GM18498 (cell line): ENCODE results near the gene TRIO.

Experiments used
- ATAC-seq: cut with Tn5 transposase; IDR thresholded peaks from one replicate; pipeline ENCODE4 v1.9.1; 2021; ENCODE audit warnings: mild to moderate bottlenecking, moderate library complexity; ENCODE audit not compliant: unreplicated experiment

The TRIO gene

DNA sequence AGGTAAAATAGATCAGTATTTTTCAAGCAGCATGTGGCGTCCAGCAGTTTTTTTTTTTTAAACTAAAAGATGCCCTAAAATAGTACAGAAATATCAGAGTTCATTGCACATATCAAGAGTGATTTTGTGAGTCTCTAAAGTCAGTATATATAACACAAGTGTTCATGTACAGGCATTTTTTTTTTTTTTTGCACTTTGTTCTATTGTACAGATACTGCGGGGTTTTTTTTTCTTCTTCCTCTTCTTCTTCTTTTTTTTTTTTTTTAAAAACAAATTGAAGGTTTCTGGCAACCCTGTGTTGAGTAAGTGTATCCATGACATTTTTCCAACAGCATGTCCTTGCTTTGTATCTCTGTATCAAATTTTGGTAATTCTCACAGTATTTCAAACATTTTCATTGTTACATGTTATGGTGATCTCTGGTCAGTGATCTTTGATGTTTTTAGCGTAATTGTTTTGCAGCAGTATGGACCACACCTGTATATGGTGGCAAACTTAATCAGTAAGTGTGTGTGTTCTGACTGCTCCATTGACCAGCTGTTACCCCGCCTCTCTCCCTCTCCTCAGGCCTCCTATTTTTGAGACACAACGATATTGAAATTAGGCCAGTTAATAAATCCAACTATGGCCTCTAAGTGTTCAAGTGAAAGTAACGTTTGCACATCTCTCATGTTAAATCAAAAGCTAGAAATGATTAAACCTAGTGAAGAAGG is 76.8 kb downstream of the TRIO start:
- ATAC-seq, result no peak

DNA sequence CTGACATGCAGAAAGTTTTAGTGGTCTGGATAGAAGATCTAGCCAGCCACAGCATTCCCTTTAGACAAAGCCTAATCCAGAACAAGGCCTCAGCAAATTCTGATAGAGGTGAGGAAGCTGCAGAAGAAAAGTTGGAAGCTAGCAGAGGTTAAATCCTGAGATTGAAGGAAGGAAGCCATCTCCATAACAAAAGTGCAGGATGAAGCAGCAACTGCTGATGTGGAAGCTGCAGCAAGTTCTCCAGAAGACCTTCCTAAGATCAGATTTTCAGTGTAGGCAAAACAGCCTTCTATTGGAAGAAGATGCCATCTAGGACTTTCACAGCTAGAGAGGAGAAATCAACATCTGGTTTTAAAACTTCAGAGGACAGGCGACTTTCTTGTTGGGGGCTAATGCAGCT is 77.5 kb downstream of the TRIO start:
- ATAC-seq, result no peak

DNA sequence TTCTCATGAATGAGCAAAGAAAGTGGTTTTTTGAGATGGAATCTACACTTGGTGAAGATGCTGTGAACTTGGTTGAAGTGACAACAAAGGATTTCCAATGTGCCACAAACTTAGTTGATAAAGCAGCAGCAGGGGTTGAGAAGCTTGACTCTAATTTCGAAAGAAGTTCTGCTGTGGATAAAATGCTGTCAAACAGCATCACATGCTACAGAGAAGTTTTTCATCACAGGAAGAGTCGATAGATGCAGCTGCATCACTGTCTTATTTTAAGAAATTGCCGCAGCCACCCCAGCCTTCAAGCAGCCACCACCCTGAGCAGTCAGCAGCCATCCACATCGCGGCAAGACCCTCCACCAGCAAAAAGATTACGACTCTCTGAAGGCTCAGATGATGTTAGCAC is 78.6 kb downstream of the TRIO start:
- ATAC-seq, result no peak

DNA sequence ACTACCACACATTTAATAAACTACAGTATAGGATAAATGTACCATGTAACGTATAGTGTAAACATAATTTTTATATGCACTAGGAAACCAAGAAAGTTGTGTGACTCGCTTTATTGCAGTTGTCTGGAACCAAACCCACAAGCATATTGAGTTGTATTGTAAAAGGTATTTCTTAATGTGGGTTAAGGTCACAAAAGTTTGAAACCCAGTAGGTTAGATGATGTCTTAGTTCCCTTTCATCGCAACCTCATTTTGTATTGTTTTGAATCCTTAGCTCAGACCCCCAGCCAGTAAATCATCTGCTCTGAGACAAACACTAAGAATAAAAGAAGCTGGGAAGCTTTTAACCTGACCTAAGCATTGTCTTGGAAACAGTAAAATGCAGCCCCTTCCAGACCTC is 79.1 kb downstream of the TRIO start:
- ATAC-seq, result no peak

DNA sequence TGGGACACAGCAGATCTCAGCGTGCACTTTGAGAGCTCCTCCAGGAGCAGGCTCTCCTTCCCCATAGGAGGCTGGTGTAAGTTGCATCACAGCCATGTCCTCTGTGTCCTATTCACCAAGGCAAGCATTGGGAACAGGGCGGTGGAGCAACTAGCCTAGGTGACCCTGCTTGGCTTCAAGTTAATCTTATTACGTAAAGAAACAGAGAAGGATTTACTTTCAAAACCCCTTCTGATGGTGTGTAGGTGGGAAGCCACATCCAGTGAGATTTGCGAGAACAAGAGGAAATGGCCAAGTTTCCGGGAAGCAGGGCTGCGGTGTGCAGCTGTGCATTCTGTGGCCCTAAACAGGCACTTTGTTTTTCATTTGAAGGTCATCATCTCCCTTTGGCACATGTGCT is 80.2 kb downstream of the TRIO start:
- no peak for ATAC-seq

DNA sequence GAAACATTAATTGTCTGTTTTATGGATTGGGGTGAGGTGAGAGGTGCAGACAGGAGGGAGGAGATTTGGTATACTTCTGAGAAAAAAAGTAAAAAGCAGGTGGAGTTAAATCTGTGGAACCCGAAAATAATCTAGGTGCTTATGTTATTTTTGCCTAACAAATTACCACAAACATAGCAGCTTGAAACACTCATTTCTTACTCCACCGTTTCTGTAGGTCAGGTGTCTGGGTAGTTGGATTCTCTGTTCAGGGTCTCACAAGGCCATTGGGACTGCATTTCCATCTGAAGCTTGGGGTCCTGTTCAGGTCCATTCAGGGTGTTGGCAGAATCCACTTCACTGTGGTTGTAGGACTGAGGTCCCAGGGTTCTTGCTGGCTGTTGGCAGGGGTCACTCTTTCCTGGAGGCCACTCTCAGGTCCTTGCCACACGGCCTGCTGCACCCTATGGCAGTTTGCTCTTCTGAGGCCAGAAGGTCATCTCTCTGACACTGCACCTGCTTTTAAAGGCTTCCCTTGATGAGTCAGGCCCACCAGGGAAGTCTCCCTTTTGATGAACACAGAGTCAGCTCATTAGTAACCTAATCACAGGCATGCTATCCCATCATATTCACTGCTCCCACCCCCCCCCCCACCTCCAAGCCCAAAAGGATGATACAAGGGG is 82.2 kb downstream of the TRIO start:
- no peak for ATAC-seq

DNA sequence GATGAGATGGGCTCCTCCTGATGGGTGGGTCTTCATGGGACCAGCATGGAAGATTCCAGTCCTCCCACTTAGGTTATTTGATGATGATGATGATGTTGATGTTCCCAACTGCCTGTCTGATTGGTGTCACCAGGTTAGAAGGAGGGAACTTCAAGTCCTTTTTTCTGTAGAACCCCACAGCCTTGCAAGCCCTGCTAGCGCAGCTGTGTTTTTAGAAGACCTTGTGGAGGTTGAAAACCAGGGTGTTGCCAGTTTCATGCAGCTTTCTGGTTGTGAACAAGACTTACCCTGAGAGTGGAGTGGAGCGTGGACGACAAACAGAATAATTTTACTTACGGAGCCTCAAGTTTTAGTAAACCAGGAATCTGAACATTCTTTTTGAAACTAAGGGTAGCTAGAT is 83.0 kb downstream of the TRIO start:
- no peak for ATAC-seq

DNA sequence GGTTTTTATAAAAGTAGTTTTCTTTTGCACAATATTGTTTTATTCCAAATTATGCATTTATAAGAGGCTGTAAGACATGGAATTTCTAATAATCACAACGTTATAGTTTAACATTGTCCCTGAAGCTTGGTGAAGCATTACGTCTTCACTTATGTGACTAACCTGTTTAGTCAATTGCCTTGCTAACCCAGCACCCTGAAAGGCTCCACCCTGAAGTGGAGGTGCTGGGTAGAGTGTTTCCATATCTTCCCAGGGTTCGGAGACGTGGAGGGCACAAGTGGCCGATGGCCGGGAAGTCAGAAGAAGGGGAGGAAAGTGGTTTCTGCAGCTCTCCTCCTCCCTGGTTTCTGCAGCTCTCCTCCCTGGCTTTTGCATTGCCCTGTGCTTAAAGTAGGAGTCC is 83.4 kb downstream of the TRIO start:
- ATAC-seq, result no peak

DNA sequence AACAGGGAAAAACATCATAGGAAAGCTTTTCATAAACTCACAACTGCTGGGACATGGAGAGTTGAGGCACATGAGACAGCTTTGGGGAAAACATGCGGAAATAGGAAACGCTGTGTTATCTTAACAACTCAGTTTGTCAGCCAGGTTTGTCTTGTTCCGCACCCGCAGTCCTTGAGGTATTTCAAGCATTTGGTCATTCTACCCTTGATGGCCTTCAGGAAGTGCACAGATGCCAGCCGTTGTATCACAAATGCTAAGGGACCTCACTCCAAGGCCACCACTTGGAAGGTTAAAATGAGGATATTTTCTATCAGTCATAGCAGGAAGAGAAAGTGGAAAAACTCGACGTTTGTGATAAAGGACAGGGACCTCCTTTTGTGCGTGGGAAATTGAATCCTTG is 83.8 kb downstream of the TRIO start:
- no peak for ATAC-seq

DNA sequence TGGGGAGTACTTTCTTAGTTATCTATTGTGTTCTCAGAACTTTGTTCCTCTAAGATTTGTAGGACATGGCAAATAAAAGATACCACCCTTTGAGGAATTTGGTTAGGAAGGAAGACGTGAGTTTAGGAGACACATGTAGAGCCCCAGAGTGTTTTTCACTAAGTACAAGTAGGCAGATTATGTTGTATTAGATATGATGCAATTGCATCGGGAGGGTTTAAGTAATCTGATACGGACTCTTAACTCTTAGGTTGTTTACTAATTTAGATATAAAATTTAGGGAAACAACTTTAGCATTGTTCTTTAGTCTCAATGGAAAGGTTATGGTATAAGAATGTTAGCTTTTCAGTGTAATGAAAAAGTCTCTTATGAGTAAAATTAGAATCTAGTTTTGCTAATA is 84.4 kb downstream of the TRIO start:
- ATAC-seq, result no peak

DNA sequence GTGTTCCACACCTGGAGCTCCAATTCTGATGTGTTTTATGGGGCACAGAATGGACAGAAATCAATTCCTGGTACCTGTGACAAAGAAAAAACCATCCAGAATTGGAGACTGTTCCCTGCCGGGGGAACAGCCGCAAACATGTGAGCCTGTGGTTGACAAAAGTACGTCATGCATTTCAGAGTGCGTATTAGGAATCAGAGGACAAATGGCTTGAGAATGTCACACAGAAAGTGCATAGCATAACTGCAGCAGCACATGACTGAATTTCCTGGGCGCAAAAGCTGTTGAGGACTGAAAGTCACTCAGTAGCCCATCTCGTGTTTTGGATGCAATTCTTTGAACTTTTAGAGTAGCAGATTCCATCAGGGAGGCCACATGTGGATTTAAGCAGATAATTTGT is 85.1 kb downstream of the TRIO start:
- no peak for ATAC-seq

DNA sequence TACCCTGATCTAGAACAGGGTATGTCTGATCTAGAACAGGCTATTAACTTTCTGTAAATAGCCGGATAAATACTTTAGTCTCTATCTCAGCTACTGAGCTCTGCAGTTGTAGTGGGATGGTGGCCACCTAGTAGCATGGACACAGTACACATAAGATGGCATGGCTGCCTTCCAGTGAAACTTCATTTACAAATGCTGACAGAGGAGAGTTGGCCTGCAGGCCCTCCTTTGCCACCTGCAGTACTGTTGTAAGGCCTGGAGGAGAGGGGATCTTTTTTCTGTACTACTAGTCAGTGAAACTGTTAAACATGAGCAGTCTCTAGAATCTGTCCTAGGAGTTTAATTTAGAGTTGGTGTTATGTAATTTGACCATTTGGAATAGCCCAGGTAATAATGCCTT is 86.0 kb downstream of the TRIO start:
- ATAC-seq, result no peak

DNA sequence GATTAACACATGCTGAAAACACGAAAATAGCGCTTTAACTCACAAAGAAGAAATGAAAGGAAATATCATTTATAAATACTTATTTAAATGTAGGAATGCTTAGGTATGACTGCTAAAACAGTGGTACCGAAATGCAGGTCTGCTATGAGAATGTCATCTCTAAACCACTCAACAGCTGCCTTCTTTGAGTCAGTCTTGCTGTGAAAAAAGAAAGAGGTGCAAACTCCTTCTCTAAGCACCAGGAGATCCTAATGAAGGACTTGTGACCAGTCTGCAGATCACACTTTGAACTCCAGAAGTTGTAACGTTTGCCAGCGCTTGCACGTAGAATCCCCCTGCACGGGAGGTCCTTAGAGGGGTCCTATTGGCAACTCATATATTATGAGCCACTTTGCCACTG is 86.6 kb downstream of the TRIO start:
- no peak for ATAC-seq

DNA sequence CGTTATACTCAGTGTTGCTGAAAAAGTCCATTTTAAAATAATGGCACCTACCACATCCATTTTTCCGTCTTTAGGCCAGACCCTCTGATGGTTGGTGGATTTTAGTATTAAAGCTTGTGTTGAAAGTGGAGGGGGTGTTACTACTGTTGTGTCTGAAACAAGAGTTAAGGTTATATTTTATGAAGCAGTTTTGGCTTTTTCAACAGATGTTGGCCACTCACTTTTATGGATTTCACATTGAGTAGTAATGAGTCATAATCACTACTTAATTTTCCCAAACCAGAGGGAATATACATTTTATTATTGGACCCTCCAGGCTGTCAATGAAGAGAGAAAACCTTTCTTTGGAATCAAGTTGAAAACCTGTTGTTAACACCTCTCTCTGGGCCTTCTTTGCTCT is 88.0 kb downstream of the TRIO start:
- no peak for ATAC-seq

DNA sequence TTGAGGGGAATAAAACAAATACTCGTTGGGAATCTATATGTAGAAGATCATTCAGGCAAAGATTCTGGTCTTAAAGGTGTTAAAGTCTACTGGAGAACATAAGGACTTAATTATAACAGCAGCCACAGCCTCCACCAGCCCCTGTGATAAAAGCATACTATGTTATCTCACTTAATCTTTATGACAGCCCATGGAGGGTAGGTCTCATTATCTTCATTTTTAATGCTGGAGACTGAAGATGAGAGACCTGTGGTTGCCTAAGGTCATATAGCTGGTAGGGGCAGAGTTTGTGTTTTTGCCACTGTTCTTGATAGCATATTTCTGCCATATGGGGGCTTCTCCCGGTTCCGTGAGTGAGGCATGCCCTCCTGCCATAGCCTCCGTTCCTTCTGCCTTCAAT is 88.7 kb downstream of the TRIO start:
- no peak for ATAC-seq

DNA sequence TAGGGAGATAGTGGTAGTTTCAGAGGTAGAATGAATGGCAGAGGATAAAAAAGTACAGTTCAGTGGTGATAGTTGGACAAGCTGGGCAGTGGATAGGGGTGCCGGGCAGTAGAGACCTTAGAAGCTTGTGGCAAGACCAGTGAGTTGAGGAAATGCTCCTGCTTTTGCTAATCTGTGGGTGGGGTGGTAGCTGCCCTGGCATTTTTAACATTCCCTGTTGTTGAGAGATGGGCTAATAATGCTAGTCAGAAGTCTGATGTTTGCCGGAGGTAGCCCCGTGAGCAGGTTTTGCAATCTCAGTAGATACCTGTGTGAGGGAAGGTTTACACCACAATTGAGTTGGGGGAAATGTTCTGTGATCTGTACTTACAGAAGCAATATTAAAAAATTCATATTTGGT is 91.1 kb downstream of the TRIO start:
- ATAC-seq, result no peak

DNA sequence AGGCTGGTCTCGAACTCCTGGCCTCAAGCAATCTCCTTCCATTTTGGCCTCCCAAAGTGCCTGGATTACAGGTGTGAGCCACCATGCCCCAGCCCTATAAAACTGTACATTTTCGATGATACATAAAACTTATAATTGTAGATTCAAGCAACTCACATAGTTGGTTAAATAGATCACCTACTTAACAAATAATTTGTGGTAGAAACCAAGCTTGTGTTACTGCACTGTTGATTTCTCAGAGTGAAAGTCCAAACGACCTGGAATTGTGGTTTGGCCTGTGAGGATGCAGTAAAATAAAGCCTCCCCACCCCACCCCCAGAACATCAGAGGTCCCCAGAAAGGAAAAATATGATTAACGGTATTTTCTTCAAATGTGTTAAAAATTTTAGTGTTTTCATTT is 92.7 kb downstream of the TRIO start:
- peak; percentile 50 for ATAC-seq

DNA sequence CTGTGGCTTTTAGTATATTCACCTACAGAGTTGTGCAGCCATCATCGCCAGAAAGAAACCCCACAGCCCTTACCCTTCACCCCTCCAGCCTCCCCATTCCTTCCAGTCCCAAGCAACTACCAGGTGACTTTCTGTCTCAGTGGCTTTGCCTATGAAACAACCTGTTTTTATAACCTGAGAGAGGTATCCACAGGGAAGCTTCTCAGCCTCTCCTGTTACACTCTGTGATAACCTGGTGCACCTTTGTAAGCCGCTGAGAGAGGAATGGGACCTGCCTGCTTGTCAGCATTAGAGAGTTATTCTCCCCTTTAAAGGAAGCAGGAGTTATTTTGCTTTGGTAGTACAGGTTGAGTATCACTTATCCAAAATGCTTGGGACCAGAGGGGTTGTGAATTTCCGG is 93.6 kb downstream of the TRIO start:
- ATAC-seq, result no peak

DNA sequence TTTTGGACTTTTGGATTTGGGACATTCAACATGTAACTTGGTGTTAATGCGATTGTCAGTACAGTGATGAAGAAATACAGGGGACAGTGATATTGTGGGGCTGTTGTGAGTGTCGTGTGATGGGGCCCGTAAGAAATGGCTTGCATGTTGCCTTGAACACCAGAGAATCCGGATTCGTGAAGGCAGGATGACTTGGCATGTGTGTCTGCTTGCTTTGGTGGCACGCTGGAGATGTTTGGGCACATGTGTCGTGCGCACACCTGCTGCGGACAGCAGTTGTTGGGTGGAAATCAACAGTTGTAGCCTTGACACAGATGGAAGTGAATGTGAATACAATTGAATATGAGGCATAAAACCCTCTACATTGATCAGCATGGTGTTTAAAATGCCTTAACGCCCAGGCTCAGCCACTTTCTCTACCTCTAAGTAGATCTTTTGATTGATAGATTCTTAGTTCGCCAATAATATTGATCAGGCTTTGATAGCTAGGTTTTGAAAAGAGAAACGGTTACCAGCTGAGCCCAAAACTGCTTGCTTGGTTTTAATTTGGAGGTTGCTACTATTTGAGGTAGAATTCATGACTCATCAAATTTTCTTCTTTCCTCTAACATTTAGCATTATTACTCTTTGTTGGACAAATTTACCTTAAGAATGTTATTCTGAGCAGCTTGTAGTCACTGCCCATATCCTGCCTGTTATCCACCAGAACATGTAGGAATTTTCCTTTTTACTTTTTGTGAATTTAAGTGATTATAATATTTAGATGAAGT is 94.4 kb downstream of the TRIO start:
- ATAC-seq, result no peak

DNA sequence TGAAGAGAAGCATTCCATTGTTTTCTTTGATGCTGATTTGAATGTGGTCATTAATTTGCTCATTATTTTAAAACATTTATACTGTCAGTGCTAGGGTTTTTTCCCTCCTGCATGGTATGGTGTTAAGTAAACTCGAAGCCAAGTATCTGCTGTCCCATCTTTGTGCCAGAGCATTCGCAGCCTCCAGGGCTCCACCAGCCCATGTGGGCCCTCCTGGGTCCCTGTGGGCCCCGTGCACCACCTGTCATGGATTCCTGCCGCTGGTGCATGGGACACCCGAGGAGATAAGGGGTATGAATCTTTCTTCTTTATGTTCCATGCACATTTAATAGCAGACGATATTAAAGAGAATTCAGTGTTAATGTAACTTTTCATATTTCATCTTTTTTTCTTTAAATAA is 95.1 kb downstream of the TRIO start:
- ATAC-seq, result no peak

DNA sequence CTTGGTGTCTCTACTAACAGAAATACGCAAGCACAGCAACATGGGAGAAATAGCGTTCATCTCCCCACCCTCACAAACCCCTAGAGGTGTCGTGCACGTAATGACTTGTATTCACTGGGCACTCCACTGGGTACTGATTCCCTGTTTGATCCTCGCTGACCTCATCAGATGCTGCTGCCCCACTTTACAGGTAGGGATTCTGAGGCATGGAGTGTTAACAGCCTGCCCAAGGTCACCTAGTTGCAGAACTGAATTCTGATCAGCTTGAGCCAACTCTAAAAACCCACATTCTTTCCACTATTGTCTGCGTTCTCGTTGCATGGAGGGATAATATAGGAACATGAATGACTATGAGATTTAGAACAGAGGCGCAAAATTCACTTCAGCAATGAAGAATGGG is 96.3 kb downstream of the TRIO start:
- no peak for ATAC-seq

DNA sequence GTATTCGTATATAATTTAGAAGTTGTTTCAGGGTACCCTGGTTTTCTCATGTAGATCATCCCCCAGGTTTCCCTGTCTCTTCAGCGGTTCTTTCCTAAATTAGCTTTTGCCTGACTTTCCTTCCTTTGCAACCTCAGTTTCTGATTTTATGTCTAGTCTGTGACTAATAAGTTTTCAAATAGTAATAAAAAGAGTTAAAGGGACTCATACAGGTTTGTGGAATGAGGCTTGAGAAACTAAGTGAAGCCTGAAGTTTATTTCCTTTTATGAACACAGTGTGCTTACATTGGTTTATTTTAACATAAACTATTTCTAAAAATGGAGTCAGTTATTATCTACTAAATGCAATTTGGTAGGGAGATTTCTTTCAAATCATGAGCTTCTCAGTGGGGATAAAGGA is 96.8 kb downstream of the TRIO start:
- ATAC-seq, result no peak
